ENCODE data around the gene C11orf91. TPM values are rescaled to one million over a fixed set of nuclear protein-coding genes. Genes with fewer than 3 reads are reported as not detected.

The C11orf91 gene
- total and polyA plus RNA-seq, 2 donors (not counting 3 experiments of a cell fraction or from before 2014, with no cell fraction given): 0.94 to 2.1 TPM

- no peak overlapping the region for H3K27ac ChIP-seq (ENCODE audit: insufficient read depth, low read depth, low read length)
- DNase-seq (ENCODE audit: low read depth, low spot score) (no peak), FAIRE-seq (no peak)
- no peaks in the 10 kb centered on the region for H3K27me3 ChIP-seq (ENCODE audit: control insufficient read depth in 2 of 2, insufficient read depth in 2 of 2, low read length in 2 of 2)
- peaks cover 7% of the 10 kb centered on the region for H3K79me2 ChIP-seq (ENCODE audit: control insufficient read depth, insufficient read depth, low read length)
- CTCF ChIA-PET: interaction anchor here (0.7 to 2.9 kb wide), 64 partner anchors 9 to 933 kb away, joined by 3 to 254 read pairs (median 5); partner anchors contain the start of genes C11orf91, CSTF3 and KIAA1549L
- POLR2A ChIA-PET: interaction anchor here (0.6 to 2.2 kb wide), 5 partner anchors 17 to 52 kb away, joined by 3 to 8 read pairs (median 7); partner anchors contain the start of gene C11orf91
- intact Hi-C loops (cut with micrococcal nuclease) (loop anchor here (1.0 kb wide), 3 partner anchors 26 to 380 kb away; no protein-coding TSS in a partner anchor), dilution Hi-C loops (cut with MboI; ENCODE audit: extremely low pct_ligation_motif_present, low sequenced_read_pairs) (no loop called here)
- no peaks in the 10 kb centered on the region for H3K9me1 ChIP-seq (replicated peaks; ENCODE audit: control insufficient read depth, extremely low read depth, insufficient read depth, low read length)
- no peak overlapping the region for H3K9ac ChIP-seq (replicated peaks; ENCODE audit: extremely low read depth, insufficient read depth, low read length)
- H3K9me3 ChIP-seq (replicated peaks; ENCODE audit: control insufficient read depth, insufficient read depth, low read length): no peaks in the 10 kb centered on the region
- H3K4me2 ChIP-seq (ENCODE audit: insufficient read depth, low read length): no peak overlapping the region
- H2AFZ ChIP-seq (ENCODE audit: low read depth, low read length): no peak overlapping the region
- no TSS peak for BruUV-seq (replicated peaks)
- no peaks in the 10 kb centered on the region for H4K20me1 ChIP-seq (replicated peaks; ENCODE audit: control insufficient read depth, extremely low read depth, insufficient read depth, low read length)
- H3K4me1 ChIP-seq (ENCODE audit: control insufficient read depth, extremely low read depth, insufficient read depth, low read length): peaks cover 14% of the 10 kb centered on the region
- TF ChIP-seq FOS (IDR thresholded peaks at IDR 0.05; ENCODE audit: borderline replicate concordance, insufficient read depth, low read length) (no peak), POLR2A (IDR thresholded peaks at IDR 0.05; ENCODE audit: low read depth, low read length) (no peak), MAX (IDR thresholded peaks at IDR 0.05; ENCODE audit: insufficient read depth, insufficient read length) (no peak), CTCF (IDR thresholded peaks at IDR 0.05; ENCODE audit: extremely low read depth in 1 of 2, insufficient read depth in 1 of 2, low read depth in 1 of 2, low read length in 2 of 2) (no peak)
- no peak overlapping the region for H3K4me3 ChIP-seq (replicated peaks in 1 of 3; ENCODE audit: insufficient read depth in 1 of 3, low read depth in 1 of 3, low read length in 3 of 3)
- H3K36me3 ChIP-seq (ENCODE audit: control insufficient read depth in 2 of 2, extremely low read depth in 1 of 2, insufficient read depth in 2 of 2, low read length in 2 of 2): peaks cover 0 to 2% of the 10 kb centered on the region in 2 experiments
Measured at GRCh38 chr11:33741806-33742205, 41.2 kb upstream of the C11orf91 start.

GRCh38 chr11:33737362-33737821, 36.8 kb upstream of the C11orf91 start:
- peak; percentile 37 for DNase-seq (ENCODE audit: low read depth, low spot score)
- no peaks in the 10 kb centered on the region for H3K9me1 ChIP-seq (replicated peaks; ENCODE audit: control insufficient read depth, extremely low read depth, insufficient read depth, low read length)
- no peaks in the 10 kb centered on the region for H3K9me3 ChIP-seq (replicated peaks; ENCODE audit: control insufficient read depth, insufficient read depth, low read length)
- peak overlapping the region in 1 of 3 experiments; percentile 49 for H3K4me3 ChIP-seq (replicated peaks in 1 of 3; ENCODE audit: insufficient read depth in 1 of 3, low read depth in 1 of 3, low read length in 3 of 3)
- peaks cover 3% of the 10 kb centered on the region for H4K20me1 ChIP-seq (replicated peaks; ENCODE audit: control insufficient read depth, extremely low read depth, insufficient read depth, low read length)
- peak overlapping the region; percentile 63 for H2AFZ ChIP-seq (ENCODE audit: low read depth, low read length)
- peaks cover 33% of the 10 kb centered on the region for H3K4me1 ChIP-seq (ENCODE audit: control insufficient read depth, extremely low read depth, insufficient read depth, low read length)
- H3K27ac ChIP-seq (ENCODE audit: insufficient read depth, low read depth, low read length): peak overlapping the region; percentile 93
- ChIA-PET POLR2A (interaction anchor here (0.7 to 1.6 kb wide), 4 partner anchors 9 to 47 kb away, joined by 3 to 8 read pairs (median 4); partner anchors contain the start of gene C11orf91), CTCF (interaction anchor here (0.5 to 4.6 kb wide), 9 partner anchors 9 to 362 kb away, joined by 3 to 32 read pairs (median 6); partner anchors contain the start of genes C11orf91 and KIAA1549L)
- dilution Hi-C loops (cut with MboI; ENCODE audit: extremely low pct_ligation_motif_present, low sequenced_read_pairs) (no loop called here), intact Hi-C loops (cut with micrococcal nuclease) (loop anchor here (5.0 kb wide), 3 partner anchors 365 to 575 kb away; partner anchors contain the start of genes CSTF3 and HIPK3)
- FAIRE-seq: no peak
- peaks cover 4% of the 10 kb centered on the region in 2 experiments for H3K36me3 ChIP-seq (ENCODE audit: control insufficient read depth in 2 of 2, extremely low read depth in 1 of 2, insufficient read depth in 2 of 2, low read length in 2 of 2)
- peak overlapping the region; percentile 75 for H3K4me2 ChIP-seq (ENCODE audit: insufficient read depth, low read length)
- no peaks in the 10 kb centered on the region for H3K27me3 ChIP-seq (ENCODE audit: control insufficient read depth in 2 of 2, insufficient read depth in 2 of 2, low read length in 2 of 2)
- peaks cover 45% of the 10 kb centered on the region for H3K79me2 ChIP-seq (ENCODE audit: control insufficient read depth, insufficient read depth, low read length)
- peak overlapping the region; percentile 99 for H3K9ac ChIP-seq (replicated peaks; ENCODE audit: extremely low read depth, insufficient read depth, low read length)
- TF ChIP-seq EZH2 (IDR thresholded peaks at IDR 0.05; ENCODE audit: borderline replicate concordance, low read depth, low read length, severe bottlenecking) (no peak), FOS (IDR thresholded peaks at IDR 0.05; ENCODE audit: borderline replicate concordance, insufficient read depth, low read length) (no peak), GATA2 (IDR thresholded peaks at IDR 0.05; ENCODE audit: insufficient read depth, insufficient read length, low read depth, low read length) (no peak), POLR2A (IDR thresholded peaks at IDR 0.05; ENCODE audit: low read depth, low read length) (no peak), MYC (IDR thresholded peaks at IDR 0.05; ENCODE audit: low read depth, low read length) (no peak), POLR2AphosphoS5 (IDR thresholded peaks at IDR 0.05; ENCODE audit: insufficient read depth, low read depth, low read length) (no peak)
- no TSS peak for BruUV-seq (replicated peaks)

Measured in endothelial cell of umbilical vein (primary cell).